Endodermal cell (in vitro differentiated cells): ENCODE measurements around the gene LONRF2. TPM values are rescaled to one million over a fixed set of nuclear protein-coding genes. Genes with fewer than 3 reads are reported as not detected.

Experiments
- DNase-seq: peaks from one replicate; pipeline ENCODE4 v3.0.0-alpha.2; 2017
- H3K27ac ChIP-seq: 2 replicates; pipeline ENCODE4 v1.5.1; 2013; ENCODE audit warnings: mild to moderate bottlenecking, low read depth, low read length, moderate library complexity
- H3K27me3 ChIP-seq: 2 replicates; pipeline ENCODE4 v1.6.1; 2013; ENCODE audit warnings: mild to moderate bottlenecking, low read length, moderate library complexity; ENCODE audit not compliant: insufficient read depth, control insufficient read depth, poor library complexity, severe bottlenecking
- H3K36me3 ChIP-seq: 2 replicates; pipeline ENCODE4 v1.7.0; 2013; ENCODE audit warnings: mild to moderate bottlenecking, low read length, moderate library complexity; ENCODE audit not compliant: control insufficient read depth, insufficient read depth
- H3K4me1 ChIP-seq: one replicate; pipeline ENCODE4 v1.7.0; 2013; ENCODE audit warnings: low read length; ENCODE audit not compliant: control insufficient read depth, insufficient read depth
- H3K4me3 ChIP-seq: 2 replicates; pipeline ENCODE4 v1.5.1; 2013; ENCODE audit warnings: mild to moderate bottlenecking, low read length, moderate library complexity
- H3K9ac ChIP-seq: 2 replicates; pipeline ENCODE4 v1.6.1; 2013; ENCODE audit warnings: mild to moderate bottlenecking, low read length, moderate library complexity; ENCODE audit not compliant: poor library complexity, severe bottlenecking; ENCODE audit errors: extremely low read depth
- H3K9me3 ChIP-seq: 2 replicates; pipeline ENCODE4 v1.6.1; 2013; ENCODE audit warnings: mild to moderate bottlenecking, low read length, moderate library complexity; ENCODE audit not compliant: control insufficient read depth
- H3K27ac Mint-ChIP-seq: 2 replicates; pipeline ENCODE4 v1.8.0; 2020; ENCODE audit warnings: mixed read lengths
- H3K27me3 Mint-ChIP-seq: 2 replicates; pipeline ENCODE4 v1.8.0; 2021; ENCODE audit warnings: mild to moderate bottlenecking, mixed read lengths; ENCODE audit not compliant: insufficient read depth
- H3K36me3 Mint-ChIP-seq: 2 replicates; pipeline ENCODE4 v1.8.0; 2020; ENCODE audit warnings: low read depth, mixed read lengths
- H3K4me1 Mint-ChIP-seq: 2 replicates; pipeline ENCODE4 v1.8.0; 2020; ENCODE audit warnings: mixed read lengths
- H3K4me3 Mint-ChIP-seq: 2 replicates; pipeline ENCODE4 v1.8.0; 2020; ENCODE audit warnings: mild to moderate bottlenecking, moderate library complexity, mixed read lengths
- H3K9me3 Mint-ChIP-seq: 2 replicates; pipeline ENCODE4 v1.8.0; 2020; ENCODE audit warnings: mild to moderate bottlenecking, mixed read lengths
- CTCF ChIP-seq: fragments of 200-600 bp; sonication (generic); conservative IDR thresholded peaks from 2 replicates; pipeline ENCODE4 v1.5.0; 2021; ENCODE audit warnings: antibody characterized with exemption, mild to moderate bottlenecking
- WGBS, 2 experiments: methylation state at CpG; one replicate each; pipeline versions ENCODE4 v1.1.5 to v1.1.7; 2013; ENCODE audit warnings: missing lambda C conversion rate in 2 of 2, mixed read lengths in 1 of 2; ENCODE audit not compliant: insufficient coverage in 1 of 2, insufficient read length in 1 of 2; 5-methylcytosine and 5-hydroxymethylcytosine counted together
- total RNA-seq, 2 donors: library from RNA; stranded (reverse); fragmentation: NEBNext Ultra II Directional in 1 of 2; extraction: Animal tissue kit (Norgen Biotek cat#: 25700) in 1 of 2; gene quantifications; 2 replicates in 1 of 2; 3 replicates in 1 of 2; pipeline ENCODE4 v1.2.1, GENCODE V29; 2021

LONRF2 gene
- total RNA-seq, 2 donors from 2014 or later, result 0.40 to 0.71 TPM

DNA sequence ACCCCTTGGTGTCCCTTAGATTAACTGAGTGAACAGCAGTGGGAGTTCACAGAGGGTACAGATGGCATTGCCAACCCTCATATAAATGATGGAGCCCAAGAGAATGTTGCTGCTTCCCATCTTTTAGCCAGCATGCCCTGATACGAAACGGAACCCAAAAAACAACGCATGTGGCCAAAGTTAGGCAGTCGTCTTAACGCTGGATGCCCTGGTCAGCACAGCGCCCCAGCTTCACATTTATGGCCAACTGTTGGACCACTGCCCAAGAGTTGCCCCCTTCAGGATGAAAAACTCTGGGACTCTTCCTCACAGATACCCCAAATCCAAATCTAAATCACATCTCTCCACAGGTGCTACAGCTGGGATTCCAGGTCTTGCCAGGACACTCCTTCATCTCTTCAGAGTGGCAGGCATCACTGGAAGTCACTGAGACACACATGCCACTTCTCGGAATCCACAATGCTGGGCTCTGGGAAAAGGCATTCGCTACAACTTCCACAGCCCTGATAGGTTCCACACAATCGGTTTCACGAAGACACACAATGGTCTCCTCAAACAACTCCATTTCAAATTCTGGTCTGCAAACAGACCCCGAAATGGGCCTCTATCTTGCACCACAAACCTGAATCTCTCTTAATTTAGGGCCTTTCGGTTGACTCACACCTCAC lies 44.6 kb downstream of the LONRF2 start:
- Histone ChIP-seq H3K4me3 (no peak overlapping the region), H3K9me3 (no peaks in the 10 kb centered on the region), H3K27me3 (no peaks in the 10 kb centered on the region), H3K9ac (no peak overlapping the region), H3K4me1 (no peaks in the 10 kb centered on the region), H3K36me3 (no peaks in the 10 kb centered on the region), H3K27ac (no peak overlapping the region)
- Mint-ChIP-seq H3K9me3 (no peaks in the 10 kb centered on the region), H3K27me3 (no peaks in the 10 kb centered on the region), H3K36me3 (no peaks in the 10 kb centered on the region), H3K27ac (no peak overlapping the region), H3K4me3 (no peak overlapping the region), H3K4me1 (peaks cover 2% of the 10 kb centered on the region)
- TF ChIP-seq CTCF, result no peak
- peak; percentile 8 for DNase-seq
- WGBS, 2 experiments, result 95 to 99% methylated on average over 11 to 12 of the region's 12 CpGs

DNA sequence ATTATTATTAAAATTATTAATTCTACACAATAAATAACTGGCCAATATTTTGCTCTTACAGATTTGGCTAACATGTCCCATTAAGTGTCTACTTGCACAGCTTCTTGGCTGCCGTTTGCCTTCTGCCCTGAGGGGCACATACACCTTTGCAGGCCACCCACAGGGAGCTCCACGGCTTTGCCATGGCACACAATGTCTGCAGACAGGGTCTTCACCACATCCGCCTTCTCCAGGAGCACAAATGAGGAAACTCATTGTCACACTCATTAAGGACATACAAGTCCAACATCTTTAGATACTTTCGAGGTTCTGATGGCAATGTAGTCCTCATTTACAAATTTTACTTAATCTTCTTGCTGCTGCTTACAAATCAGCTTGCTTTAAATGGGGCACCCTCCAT lies 45.6 kb downstream of the LONRF2 start:
- 91 to 93% methylated on average over 4 of the region's 4 CpGs for WGBS, 2 experiments
- Mint-ChIP-seq H3K4me1 (peaks cover 2% of the 10 kb centered on the region), H3K9me3 (no peaks in the 10 kb centered on the region), H3K4me3 (no peak overlapping the region), H3K27me3 (no peaks in the 10 kb centered on the region), H3K27ac (no peak overlapping the region), H3K36me3 (no peaks in the 10 kb centered on the region)
- Histone ChIP-seq H3K27me3 (no peaks in the 10 kb centered on the region), H3K4me3 (no peak overlapping the region), H3K9me3 (no peaks in the 10 kb centered on the region), H3K9ac (no peak overlapping the region), H3K36me3 (no peaks in the 10 kb centered on the region), H3K27ac (no peak overlapping the region), H3K4me1 (no peaks in the 10 kb centered on the region)
- no peak for DNase-seq
- TF ChIP-seq CTCF, result no peak

- no peak overlapping the region for H3K27ac ChIP-seq
- no peaks in the 10 kb centered on the region for H3K27me3 Mint-ChIP-seq
- H3K4me3 Mint-ChIP-seq, result no peak overlapping the region
- 71 to 77% methylated on average over 9 to 10 of the region's 10 CpGs for WGBS, 2 experiments
- peaks cover 5% of the 10 kb centered on the region for H3K9me3 Mint-ChIP-seq
- no peaks in the 10 kb centered on the region for H3K36me3 Mint-ChIP-seq
- no peaks in the 10 kb centered on the region for H3K9me3 ChIP-seq
- no peaks in the 10 kb centered on the region for H3K4me1 Mint-ChIP-seq
- H3K4me3 ChIP-seq, result no peak overlapping the region
- no peak overlapping the region for H3K9ac ChIP-seq
- no peak overlapping the region for H3K27ac Mint-ChIP-seq
- no peaks in the 10 kb centered on the region for H3K36me3 ChIP-seq
- no peaks in the 10 kb centered on the region for H3K4me1 ChIP-seq
- peak; percentile 37 for DNase-seq
- no peaks in the 10 kb centered on the region for H3K27me3 ChIP-seq
- TF ChIP-seq CTCF, result no peak
Observed at GRCh38 chr2:100275200-100275589, 47.1 kb downstream of the LONRF2 start.
